Mesodermal cell (in vitro differentiated cells): ENCODE results near the gene DAGLA.
A peak's percentile ranks its signal among the peaks of the same experiment; 100 is the strongest.
"Not testable (repeated sequence)": the region's sequence is repeated elsewhere in the genome, so short reads cannot be mapped to it uniquely, and the experiment has no call there.

Experiments
- H3K27ac ChIP-seq: 2 replicates; pipeline ENCODE4 v1.7.0; 2013; ENCODE audit warnings: mild to moderate bottlenecking, low read depth, low read length, moderate library complexity; ENCODE audit not compliant: severe bottlenecking
- H3K36me3 ChIP-seq: 2 replicates; pipeline ENCODE4 v1.7.1; 2013; ENCODE audit warnings: mild to moderate bottlenecking, low read length, moderate library complexity; ENCODE audit not compliant: control insufficient read depth, insufficient read depth
- H3K4me1 ChIP-seq: one replicate; pipeline ENCODE4 v1.7.1; 2013; ENCODE audit warnings: mild to moderate bottlenecking, low read length; ENCODE audit not compliant: insufficient read depth, control insufficient read depth, poor library complexity, severe bottlenecking
- H3K4me3 ChIP-seq: 2 replicates; pipeline ENCODE4 v1.7.0; 2013; ENCODE audit warnings: low read length, control low read depth, mild to moderate bottlenecking; ENCODE audit not compliant: insufficient read depth, poor library complexity, severe bottlenecking; ENCODE audit errors: extremely low read depth
- H3K9me3 ChIP-seq: 2 replicates; pipeline ENCODE4 v1.7.1; 2013; ENCODE audit warnings: mild to moderate bottlenecking, low read length, moderate library complexity; ENCODE audit not compliant: control insufficient read depth
- WGBS, 2 experiments: methylation state at CpG; one replicate each; pipeline ENCODE4 v1.1.5; 2013; ENCODE audit warnings: missing lambda C conversion rate in 2 of 2; ENCODE audit not compliant: insufficient coverage in 2 of 2; 5-methylcytosine and 5-hydroxymethylcytosine counted together

Gene DAGLA

GRCh38 chr11:61666684-61667297 lies 13.4 kb upstream of the DAGLA start:
- Histone ChIP-seq H3K4me3 (no peak overlapping the region), H3K36me3 (no peaks in the 10 kb centered on the region), H3K27ac (no peak overlapping the region), H3K9me3 (no peaks in the 10 kb centered on the region), H3K4me1 (no peaks in the 10 kb centered on the region)
- 86 to 90% methylated on average over 3 of the region's 3 CpGs for WGBS, 2 experiments

- H3K36me3 ChIP-seq = no peaks in the 10 kb centered on the region
- H3K4me1 ChIP-seq = no peaks in the 10 kb centered on the region
- no peak overlapping the region for H3K27ac ChIP-seq
- no peak overlapping the region for H3K4me3 ChIP-seq
- H3K9me3 ChIP-seq = no peaks in the 10 kb centered on the region
- 50 to 100% methylated on average over 1 of the region's 6 CpGs for WGBS, 2 experiments
Measured at GRCh38 chr11:61667684-61668305, 12.4 kb upstream of the DAGLA start.

GRCh38 chr11:61669417-61669816 lies 10.8 kb upstream of the DAGLA start:
- Histone ChIP-seq H3K9me3 (no peaks in the 10 kb centered on the region), H3K27ac (no peak overlapping the region), H3K36me3 (no peaks in the 10 kb centered on the region), H3K4me3 (no peak overlapping the region), H3K4me1 (no peaks in the 10 kb centered on the region)
- WGBS, 2 experiments = 100% methylated on average over 1 of the region's 4 CpGs

GRCh38 chr11:61670626-61671025 lies 9.6 kb upstream of the DAGLA start:
- H3K36me3 ChIP-seq = no peaks in the 10 kb centered on the region
- WGBS, 2 experiments = 95 to 100% methylated on average over 2 of the region's 2 CpGs
- no peak overlapping the region for H3K27ac ChIP-seq
- H3K4me3 ChIP-seq = no peak overlapping the region
- no peaks in the 10 kb centered on the region for H3K4me1 ChIP-seq
- H3K9me3 ChIP-seq = no peaks in the 10 kb centered on the region

DNA sequence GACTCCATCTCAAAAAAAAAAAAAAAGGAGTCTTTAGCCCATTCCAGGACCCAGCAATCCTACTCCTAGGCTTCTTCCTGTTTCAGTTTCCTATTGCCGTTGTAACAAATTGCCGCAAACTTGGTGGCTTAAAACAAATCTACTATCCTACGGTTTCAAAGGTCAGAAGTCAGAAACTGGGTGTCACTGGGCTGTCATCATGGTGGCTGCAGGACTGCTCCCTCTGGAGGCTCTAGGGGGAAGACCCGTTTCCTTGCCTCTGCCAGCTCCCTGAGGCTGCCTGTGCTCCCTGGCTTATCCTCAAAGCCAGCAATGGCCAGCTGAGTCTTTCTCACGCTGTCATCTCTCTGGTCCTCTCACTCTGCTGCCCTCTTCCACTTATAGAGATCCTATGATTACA lies 8.7 kb upstream of the DAGLA start:
- Histone ChIP-seq H3K4me1 (no peaks in the 10 kb centered on the region), H3K4me3 (no peak overlapping the region), H3K9me3 (no peaks in the 10 kb centered on the region), H3K36me3 (no peaks in the 10 kb centered on the region), H3K27ac (no peak overlapping the region)
- WGBS, 2 experiments = 51 to 54% methylated on average over 5 of the region's 5 CpGs

GRCh38 chr11:61673946-61674467 lies 6.2 kb upstream of the DAGLA start:
- not testable (repeated sequence) for H3K4me1 ChIP-seq, H3K4me3 ChIP-seq, H3K9me3 ChIP-seq, H3K27ac ChIP-seq, H3K36me3 ChIP-seq
- 90 to 96% methylated on average over 2 of the region's 2 CpGs for WGBS, 2 experiments

DNA sequence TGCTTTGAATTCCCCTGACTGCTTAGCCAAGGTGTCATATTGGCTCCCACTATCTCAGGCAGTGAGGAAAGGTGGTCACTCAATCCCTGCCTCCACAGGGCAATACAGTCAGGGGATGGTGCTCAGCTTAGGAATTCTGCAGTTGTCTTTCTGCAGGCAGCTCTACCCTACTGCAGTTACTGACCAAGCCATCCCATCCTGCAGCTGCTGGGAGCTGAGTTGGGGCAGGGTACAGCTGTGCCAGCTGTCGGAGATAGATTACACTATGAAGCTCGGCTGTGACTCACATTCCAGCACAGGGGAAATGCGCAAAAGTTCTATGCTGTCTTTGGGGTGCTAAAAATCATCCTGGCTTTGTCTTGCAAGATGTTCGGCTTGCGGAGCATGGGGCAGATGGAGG lies 4.4 kb upstream of the DAGLA start:
- Histone ChIP-seq H3K27ac (no peak overlapping the region), H3K4me1 (peaks cover under 1% of the 10 kb centered on the region), H3K36me3 (no peaks in the 10 kb centered on the region), H3K9me3 (no peaks in the 10 kb centered on the region), H3K4me3 (no peak overlapping the region)
- 69 to 86% methylated on average over 3 of the region's 5 CpGs for WGBS, 2 experiments

DNA sequence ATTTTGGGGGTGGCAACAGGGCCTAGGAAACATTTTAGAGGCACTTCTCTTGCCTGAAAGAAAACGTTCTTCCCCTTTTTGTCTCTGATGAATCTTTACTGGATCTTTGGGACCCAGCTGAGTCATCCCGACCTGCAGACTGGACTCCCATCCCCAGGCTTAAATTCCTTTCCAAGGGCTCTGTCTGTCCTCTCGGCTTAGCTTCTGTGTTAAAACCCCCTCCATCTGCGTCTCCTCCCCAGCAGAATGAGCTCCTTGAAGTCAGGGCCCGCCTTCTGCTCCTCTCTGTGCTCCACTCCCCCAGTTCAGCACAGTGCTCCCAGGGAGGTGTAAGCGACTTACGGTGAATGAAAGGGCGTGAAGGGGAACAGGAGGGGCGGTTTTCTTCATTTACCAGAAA lies 895 bp upstream of the DAGLA start:
- peak overlapping the region; percentile 23 for H3K27ac ChIP-seq
- H3K36me3 ChIP-seq = no peaks in the 10 kb centered on the region
- no peak overlapping the region for H3K4me3 ChIP-seq
- H3K9me3 ChIP-seq = no peaks in the 10 kb centered on the region
- WGBS, 2 experiments = 38 to 42% methylated on average over 2 to 4 of the region's 9 CpGs
- peaks cover 22% of the 10 kb centered on the region for H3K4me1 ChIP-seq

DNA sequence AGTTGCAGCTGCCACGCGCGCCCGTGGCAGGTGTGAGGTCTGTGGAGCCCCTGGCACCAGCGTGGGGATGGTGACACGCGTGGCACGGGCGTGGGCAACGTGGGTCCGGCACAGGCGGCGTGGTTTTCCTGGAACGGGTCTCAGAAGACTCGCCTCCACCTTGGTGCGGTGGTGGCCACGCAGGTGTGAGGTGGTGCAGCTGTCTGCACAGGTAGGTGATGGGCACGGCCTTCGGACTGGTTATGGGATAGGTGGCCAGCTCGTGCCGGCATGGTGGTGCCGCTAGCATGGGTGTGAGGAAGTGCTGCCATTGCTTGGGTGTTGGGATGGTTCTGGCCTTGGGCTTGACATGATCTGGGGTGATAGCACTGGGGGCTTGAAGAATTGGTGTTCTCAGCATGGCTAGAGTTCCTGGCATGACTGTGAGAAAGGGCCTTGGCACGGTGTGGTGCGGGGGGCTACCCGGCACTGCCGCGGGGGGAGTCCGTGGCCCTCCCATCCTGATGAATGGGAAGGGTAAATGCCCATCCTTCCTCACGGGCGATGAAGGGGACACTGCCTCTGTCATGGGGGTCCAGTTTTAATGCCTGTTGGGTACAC lies 531 bp downstream of the DAGLA start:
- Histone ChIP-seq H3K4me3 (peak overlapping the region; percentile 38), H3K36me3 (no peaks in the 10 kb centered on the region), H3K9me3 (no peaks in the 10 kb centered on the region), H3K27ac (no peak overlapping the region), H3K4me1 (peaks cover 34% of the 10 kb centered on the region)
- 52 to 63% methylated on average over 21 to 30 of the region's 30 CpGs for WGBS, 2 experiments

GRCh38 chr11:61682093-61682732 lies 2.0 kb downstream of the DAGLA start:
- Histone ChIP-seq H3K9me3 (no peaks in the 10 kb centered on the region), H3K4me3 (no peak overlapping the region), H3K36me3 (no peaks in the 10 kb centered on the region), H3K4me1 (peaks cover 39% of the 10 kb centered on the region), H3K27ac (peak overlapping the region; percentile 23)
- WGBS, 2 experiments = 78 to 83% methylated on average over 12 of the region's 12 CpGs
